DND-41 (cell line): ENCODE measurements around the gene MVP.

Experiments used
- EZH2 ChIP-seq: IDR thresholded peaks from 3 replicates; pipeline ENCODE4 v1.6.1; 2012; ENCODE audit warnings: borderline replicate concordance, low read depth, mild to moderate bottlenecking, moderate library complexity, low read length, inconsistent platforms; ENCODE audit not compliant: severe bottlenecking
- TF ChIP-seq, protein P1 (sequence below): IDR thresholded peaks from 2 replicates; pipeline ENCODE4 v1.5.1; 2012; ENCODE audit warnings: borderline replicate concordance, low read length, moderate library complexity, mild to moderate bottlenecking; ENCODE audit not compliant: poor library complexity, severe bottlenecking; ENCODE audit errors: extremely low read depth

GRCh38 chr16:29813644-29814562, 6.4 kb upstream of the MVP start:
- TF ChIP-seq, protein P1, sequence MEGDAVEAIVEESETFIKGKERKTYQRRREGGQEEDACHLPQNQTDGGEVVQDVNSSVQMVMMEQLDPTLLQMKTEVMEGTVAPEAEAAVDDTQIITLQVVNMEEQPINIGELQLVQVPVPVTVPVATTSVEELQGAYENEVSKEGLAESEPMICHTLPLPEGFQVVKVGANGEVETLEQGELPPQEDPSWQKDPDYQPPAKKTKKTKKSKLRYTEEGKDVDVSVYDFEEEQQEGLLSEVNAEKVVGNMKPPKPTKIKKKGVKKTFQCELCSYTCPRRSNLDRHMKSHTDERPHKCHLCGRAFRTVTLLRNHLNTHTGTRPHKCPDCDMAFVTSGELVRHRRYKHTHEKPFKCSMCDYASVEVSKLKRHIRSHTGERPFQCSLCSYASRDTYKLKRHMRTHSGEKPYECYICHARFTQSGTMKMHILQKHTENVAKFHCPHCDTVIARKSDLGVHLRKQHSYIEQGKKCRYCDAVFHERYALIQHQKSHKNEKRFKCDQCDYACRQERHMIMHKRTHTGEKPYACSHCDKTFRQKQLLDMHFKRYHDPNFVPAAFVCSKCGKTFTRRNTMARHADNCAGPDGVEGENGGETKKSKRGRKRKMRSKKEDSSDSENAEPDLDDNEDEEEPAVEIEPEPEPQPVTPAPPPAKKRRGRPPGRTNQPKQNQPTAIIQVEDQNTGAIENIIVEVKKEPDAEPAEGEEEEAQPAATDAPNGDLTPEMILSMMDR: no peak
- TF ChIP-seq EZH2: no peak
